ENCODE measurements around the gene HS3ST4.

Gene HS3ST4

DNA sequence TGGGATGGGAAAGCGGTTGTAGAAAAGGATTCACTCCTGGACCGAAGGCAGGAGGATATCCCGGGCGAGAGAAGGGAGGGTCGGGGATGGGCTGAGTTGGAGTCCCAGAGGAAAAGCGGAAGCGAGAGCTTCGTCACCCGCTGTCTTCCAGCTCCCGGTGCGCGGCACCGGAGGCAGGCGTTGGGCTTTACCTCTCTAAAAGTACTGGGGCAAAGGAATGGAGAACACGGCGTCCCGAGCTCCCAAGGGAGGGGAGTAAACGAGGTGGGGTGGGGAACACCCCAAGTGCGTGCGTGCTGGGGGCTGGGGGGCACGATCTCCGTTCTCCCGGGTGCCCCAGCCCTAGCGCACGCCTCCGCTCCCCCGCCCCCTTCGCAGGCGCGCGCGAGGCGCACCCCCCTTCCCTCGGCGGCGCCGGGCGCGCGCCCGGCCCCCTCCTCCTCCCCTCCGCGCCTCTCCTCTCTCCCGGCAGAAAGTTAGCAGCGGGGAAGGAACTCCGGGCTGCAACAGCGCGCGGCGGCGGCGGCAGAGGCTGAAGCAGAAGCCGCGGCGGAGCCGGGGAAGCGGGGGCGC, at the start of gene HS3ST4:
TSS of gene HS3ST4 (plus strand) at position 441 of the 573 bp plus-strand sequence.
- peak in 7 of 56 donors; percentile 11 to 35 (median 15) for DNase-seq

GRCh38 chr16:25643633-25644032, 48.1 kb upstream of the HS3ST4 start:
- no peak for DNase-seq

DNA sequence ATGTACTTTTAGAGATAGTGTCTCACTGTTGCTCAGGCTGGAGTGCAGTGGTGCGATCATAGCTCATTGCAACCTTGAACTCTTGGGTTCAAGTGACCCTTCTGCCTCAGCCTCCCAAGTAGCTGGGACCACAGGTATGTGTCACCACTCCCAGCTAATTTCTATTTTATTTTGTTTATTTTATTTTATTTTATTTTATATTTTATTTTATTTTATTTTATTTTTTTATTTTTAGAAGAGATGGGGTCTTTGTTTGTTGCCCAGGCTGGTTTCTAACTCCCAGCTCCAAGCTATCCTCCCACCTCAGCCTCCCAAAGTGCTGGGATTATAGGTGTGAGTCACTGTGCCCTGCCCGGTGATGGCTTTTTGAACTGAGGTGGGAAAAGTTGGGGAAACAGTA, 35.1 kb upstream of the HS3ST4 start:
- DNase-seq, result no peak

DNA sequence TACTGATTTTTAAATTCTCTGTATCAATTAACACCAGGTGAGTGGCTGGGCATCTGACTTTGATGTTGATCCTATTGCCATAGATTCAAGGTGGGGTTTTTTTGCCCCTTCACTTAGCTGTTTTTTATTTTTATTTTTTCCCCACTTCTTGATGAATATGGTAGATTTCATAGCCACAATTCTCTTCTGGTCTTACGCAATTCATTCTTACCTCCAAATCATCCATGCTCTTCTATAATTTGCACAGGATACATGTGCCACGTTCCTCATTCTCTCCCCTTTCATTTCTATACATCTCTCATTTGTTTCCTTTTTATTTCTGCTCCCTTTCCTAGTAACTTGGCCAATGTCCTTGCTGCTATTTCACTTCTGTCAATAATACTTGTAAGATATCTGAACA, 14.9 kb upstream of the HS3ST4 start:
- DNase-seq, result no peak

GRCh38 chr16:25679511-25679910, 12.2 kb upstream of the HS3ST4 start:
- no peak for DNase-seq

DNA sequence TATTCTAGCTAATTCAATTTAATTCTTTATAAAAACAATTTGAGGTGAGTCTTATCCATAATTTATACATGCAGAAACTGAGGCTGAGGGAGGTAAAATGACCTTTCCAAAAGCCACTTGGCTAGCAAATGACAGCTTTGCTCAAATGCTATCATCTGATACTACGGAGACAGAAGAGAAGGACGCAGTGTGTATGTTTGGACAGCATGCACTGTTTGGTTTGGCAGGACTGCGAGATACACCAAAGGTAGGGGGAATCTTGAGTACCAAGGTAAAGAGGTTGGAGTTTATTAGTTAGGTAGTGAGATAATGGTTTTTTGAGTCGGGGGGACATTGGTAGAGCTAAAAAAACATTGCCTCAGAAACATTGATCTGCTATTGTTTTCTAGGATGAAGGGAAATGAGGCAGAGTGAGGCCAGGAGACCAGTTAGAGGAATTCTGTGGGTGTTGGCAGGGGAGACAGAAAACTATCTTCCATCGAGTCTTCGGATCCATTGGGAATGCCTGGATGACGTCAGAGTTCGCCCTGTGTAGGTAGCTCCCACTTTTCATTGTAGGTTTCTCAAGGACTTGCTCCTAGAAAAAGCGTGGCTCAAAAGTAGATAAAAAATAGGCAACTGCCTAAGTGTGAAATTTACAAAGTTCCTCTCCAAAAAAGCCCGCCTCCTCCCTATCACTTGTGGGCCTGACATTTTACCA, 2.5 kb upstream of the HS3ST4 start:
- DNase-seq, result no peak

DNA sequence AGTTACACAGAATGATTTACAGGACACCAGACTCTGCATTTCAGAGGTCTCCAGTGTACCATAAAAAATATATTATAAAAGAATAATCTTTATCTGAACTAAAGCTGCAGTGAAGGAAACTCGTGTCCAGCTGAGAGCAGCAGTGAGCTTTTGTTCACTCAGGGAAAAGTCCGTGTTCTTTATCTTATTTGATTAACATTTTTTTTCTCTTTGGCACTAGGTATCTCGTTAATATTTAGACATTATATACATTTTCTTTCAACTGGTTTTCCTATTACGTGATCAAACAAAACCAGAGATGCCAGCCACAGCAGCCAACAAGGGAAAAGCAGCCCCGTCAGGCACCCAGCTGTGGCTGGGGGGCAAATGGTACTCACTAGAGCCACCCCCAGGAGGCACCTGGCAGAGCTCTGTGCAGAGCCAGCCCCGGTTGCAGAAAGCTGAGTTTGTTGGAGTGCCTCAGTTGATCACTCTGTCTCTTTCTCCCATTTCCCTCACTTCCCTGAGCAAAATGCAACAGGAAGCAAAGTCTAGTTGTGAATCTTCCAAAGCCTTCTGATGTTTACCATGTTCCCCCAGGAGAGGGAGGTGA, 1.1 kb upstream of the HS3ST4 start:
- no peak for DNase-seq

- DNase-seq, result no peak
Measured at GRCh38 chr16:25692351-25692741, 587 bp downstream of the HS3ST4 start.

DNA sequence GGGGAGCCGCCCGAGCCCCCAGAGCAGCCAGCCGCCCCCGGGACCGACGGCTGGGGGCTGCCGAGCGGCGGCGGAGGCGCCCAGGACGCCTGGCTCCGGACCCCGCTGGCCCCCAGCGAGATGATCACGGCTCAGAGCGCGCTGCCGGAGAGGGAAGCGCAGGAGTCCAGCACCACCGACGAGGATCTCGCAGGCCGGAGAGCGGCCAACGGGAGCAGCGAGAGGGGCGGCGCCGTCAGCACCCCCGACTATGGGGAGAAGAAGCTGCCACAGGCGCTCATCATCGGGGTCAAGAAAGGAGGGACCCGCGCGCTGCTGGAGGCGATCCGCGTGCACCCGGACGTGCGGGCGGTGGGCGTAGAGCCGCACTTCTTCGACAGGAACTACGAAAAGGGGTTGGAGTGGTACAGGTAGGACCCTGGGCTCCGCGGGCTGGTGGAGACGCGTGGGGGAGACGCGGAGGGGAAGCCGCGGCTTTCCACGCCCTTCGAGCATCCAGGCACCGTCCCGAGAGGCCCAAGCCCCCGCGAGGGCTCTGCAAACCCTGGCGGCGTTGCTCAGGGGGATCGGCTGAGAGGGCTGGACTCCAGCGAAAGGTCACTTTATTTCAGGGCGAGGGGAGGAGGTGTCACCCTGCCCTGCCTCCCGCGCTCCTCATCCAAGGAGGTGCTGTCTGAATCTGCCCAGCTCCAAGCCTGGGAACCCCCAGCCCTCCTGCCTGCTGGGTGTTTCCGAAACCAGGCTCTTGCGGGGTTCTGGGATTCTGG, 1.2 kb downstream of the HS3ST4 start:
- no peak for DNase-seq

GRCh38 chr16:25693631-25694030, 1.9 kb downstream of the HS3ST4 start:
- DNase-seq, result no peak

- DNase-seq, result no peak
Measured at GRCh38 chr16:25699069-25699468, 7.3 kb downstream of the HS3ST4 start.

GRCh38 chr16:25700547-25700946, 8.8 kb downstream of the HS3ST4 start:
- no peak for DNase-seq

GRCh38 chr16:25707553-25707952, 15.8 kb downstream of the HS3ST4 start:
- no peak for DNase-seq

DNA sequence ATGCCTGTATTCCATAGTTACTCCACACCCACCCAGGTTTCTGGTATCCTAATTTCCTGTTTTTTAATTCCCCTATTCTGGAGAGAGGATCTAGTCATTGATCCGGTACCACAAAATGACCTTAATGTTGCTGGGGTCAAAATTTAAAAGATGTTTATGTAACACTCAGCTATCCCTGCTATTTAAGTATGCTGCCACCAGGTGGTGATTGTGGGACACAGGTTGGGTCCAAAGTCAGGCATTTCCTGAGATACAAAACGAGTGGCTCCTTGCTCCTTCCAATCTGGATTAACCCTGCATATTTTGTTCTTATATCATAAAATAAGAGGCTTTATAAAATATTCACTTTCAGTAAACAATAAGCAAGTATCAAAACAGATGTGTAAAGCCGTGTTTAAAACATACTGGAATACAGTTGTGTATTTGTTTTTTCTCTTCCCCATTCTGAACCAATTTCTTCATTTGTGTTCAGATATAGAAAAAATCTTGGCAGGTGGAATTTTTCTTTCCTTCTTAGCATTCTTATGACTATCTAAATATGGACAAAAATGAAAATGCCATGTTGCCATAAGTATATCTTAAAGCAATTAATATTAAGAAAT, 16.3 kb downstream of the HS3ST4 start:
- no peak for DNase-seq

GRCh38 chr16:25709213-25709612, 17.5 kb downstream of the HS3ST4 start:
- DNase-seq, result no peak

DNA sequence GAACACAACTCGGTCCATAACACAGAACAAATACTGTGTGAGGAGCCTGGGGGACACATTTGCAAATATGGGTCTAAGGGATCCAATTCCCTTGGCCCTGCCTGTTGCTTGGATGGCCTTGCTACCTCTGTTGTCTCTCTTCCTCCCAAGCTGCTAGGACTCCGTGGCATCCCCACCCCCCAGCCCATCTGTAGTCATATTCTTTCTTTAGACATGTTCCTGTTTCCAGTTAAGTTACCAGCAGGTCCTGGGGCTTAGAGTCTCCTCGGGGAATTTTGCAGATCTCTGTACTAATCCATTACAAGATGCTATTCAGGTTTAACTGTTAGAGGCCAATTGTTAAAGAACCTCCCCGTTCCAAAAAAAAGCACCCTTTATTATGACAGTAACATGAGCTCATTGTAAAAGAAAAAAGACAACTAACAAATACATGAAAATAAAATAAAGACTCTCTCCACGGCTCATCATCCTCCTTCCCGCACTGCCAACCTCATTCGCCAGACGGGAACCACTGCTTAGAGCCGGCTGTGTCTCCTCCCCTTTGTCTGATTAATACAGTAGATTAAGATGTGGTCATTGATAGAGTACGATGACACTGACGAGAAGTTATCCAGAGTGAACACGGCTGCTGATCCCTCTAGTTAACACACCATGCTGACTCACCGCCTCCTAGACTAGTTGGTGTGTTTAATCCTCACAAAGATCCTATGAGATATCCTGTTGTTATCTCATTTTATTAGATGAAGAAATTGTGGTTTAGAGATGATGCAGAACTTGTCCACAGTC, 22.2 kb downstream of the HS3ST4 start:
- no peak for DNase-seq

- peak in 1 of 56 donors; percentile 32 for DNase-seq
Measured at GRCh38 chr16:25716186-25716585, 24.4 kb downstream of the HS3ST4 start.

- peak in 2 of 56 donors; percentile 6 to 21 for DNase-seq
Measured at GRCh38 chr16:25721439-25721838, 29.7 kb downstream of the HS3ST4 start.

- DNase-seq, result no peak
Measured at GRCh38 chr16:25726430-25727098, 34.8 kb downstream of the HS3ST4 start.

DNA sequence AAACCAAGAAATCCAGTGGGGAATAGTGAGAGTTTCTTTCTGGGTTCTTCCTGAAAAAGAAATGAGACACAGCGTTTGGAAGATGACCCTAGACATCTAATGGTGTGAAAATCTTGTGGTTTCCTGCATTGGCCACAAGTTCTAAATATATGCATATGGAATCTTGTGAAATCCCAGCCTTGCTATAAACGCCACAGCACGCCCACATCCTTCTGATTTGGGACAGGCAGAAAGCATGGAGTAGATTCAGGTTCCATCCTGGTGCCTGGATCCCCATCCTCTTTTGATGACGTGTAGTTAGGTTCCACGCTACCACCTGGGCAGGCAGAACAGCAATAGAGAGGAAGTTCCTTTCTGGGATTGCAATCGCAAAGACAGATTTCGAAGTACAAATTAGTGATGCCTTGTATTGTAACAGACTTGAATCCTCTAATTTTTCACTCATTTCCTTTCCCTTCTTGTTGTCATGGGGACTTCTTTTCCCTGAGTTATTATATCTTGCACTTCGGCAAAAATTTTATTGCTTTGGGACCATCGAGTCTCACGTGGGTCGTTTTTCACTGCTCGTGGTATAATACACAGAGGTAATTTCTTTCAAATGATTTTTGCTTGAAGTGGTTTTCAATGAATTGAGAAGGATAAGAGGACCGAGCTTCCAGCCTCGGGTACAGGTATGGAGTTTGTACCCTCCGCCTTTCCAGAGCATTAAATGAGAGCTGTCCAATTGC, 37.6 kb downstream of the HS3ST4 start:
- no peak for DNase-seq

Measured in amygdala (tissue), 56 donors.